ENCODE measurements around the gene GAL3ST2. TPM values are rescaled to one million over a fixed set of nuclear protein-coding genes. Genes with fewer than 3 reads are reported as not detected.
"Not testable (repeated sequence)": the region's sequence is repeated elsewhere in the genome, so short reads cannot be mapped to it uniquely, and the experiment has no call there.

The GAL3ST2 gene
- total RNA-seq, 3 donors from 2014 or later: 0.23 to 0.33 TPM; not detected in 1

DNA sequence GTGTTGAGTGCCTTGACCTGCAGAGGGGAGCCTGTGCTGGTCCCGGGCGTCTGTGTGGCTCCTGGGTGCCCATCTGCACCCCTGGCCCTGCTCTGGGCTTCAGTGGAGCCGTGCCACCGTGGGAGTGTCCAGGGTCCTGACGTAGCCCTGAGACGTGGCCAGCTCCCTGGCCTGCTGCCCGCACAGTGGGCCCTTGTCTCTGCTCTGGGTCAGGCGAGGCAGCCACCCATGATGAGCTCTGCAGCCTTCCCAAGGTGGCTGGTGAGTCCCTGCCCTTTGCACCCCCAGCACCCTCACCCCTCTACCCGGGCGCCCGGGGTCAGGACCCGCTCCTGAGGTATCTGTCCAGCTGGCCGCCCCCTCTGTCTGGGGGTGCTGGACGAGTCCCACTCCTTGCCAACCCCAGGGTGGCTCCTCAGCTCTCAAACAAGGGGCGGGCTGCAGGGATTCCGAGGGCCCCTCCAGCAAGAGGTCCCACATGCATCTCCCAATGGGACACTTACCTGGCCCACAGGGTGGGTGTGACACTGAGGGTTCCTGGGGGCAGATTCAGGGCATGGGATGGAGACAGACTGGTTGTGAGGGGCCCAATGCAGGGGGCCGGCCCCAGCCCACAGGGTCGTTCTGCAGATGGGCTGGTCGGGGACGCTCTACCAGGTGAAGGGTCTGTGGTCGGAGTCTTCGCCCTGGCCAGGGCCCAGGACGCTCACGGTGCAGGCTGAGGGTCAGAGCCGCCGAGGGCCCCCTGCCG, 34.8 kb downstream of the GAL3ST2 start:
- Mint-ChIP-seq H3K9me3 (no peaks in the 10 kb centered on the region), H3K27me3 (ENCODE audit: low read depth) (peaks cover 8% of the 10 kb centered on the region), H3K36me3 (ENCODE audit: insufficient read depth) (no peaks in the 10 kb centered on the region), H3K4me1 (ENCODE audit: low read depth) (peaks cover 2% of the 10 kb centered on the region), H3K4me3 (no peak overlapping the region)
- ATAC-seq (no peak), DNase-seq (no peak)

DNA sequence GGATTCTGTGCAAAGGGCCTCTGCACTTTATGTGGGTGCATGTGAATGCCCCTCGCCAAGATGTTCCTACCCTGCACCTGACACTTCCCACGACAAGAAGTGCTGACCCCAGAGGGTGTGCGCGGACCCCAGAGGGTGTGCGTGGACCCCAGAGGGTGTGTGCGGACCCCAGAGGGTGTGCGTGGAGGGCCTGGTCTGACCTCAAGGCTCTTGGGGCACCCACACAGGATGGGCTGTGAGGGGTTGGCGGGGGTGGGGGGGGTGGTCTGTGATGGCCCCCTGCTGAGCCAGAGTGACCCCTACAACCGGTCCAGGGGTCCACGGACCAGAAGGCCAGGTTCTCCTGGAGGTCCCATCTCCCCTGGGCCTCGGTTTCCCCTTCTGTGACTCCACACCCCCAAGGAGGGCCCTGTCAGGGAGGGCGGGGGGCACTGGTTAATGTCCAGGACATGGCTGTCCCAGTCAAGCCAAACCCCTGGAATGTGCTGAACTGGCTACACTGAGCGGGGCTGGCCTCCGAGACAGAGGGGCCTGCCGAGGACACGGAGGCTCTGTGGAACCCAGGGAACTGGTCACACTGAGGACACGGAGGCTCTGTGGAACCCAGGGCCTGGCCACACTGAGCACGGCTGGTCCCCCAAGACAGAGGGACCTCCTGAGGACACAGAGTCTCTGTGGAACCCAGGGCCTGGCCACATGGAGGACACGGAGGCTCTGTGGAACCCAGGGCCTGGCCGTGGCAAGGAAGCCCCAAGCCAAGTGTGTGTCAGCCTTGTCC, 35.5 kb downstream of the GAL3ST2 start:
- ATAC-seq: no peak
- DNase-seq: no peak
- no peaks in the 10 kb centered on the region for H3K9me3 Mint-ChIP-seq
- H3K36me3 Mint-ChIP-seq (ENCODE audit: insufficient read depth): no peaks in the 10 kb centered on the region
- H3K27me3 Mint-ChIP-seq (ENCODE audit: low read depth): peaks cover 8% of the 10 kb centered on the region
- H3K4me1 Mint-ChIP-seq (ENCODE audit: low read depth): peaks cover 2% of the 10 kb centered on the region
- no peak overlapping the region for H3K4me3 Mint-ChIP-seq

DNA sequence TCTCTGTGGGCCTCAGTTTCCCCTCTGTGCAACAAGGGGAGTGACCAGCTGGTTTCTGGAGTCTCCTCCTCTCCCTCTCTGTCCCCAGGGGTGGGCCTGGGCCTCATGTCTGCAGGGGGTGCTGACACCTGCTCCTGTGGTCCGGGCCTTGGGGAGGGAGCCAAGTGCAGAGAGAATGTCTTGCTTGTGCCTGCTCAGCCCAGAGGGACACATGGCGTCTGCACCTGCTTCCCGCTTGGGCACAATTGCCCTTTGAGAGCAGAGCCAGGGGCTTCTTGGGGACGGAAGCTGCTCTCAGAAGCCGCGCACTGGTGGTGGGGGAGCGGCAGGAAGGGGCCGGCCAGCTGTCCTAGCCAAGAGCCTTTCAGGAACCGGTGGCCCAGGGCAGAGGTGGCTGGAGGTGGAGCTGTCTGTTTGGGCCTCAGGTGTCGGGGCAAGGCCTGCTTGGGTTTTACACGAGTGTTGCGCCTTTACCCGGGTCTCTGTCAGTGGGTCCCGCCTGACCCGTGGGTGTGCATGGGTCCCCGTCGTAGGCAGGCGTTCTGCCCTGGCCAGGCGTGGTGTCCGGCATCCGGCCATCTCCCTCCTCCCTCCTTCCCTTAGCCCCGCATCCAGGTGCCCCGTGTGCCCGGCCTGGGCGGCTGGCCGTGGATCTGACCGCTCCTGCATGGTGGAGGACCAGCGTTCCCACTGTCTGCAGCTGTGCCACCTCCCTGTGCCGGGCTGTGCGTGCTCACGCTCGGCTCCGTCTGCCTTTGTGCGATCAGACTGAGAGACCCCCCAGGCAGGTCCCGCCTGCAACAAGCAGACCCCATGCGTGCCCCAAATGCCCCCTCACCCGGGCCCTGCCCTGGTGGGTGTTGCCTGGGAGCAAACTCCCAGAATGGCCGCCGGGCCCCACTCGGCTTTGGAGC, 36.4 kb downstream of the GAL3ST2 start:
- no peak for ATAC-seq
- no peaks in the 10 kb centered on the region for H3K9me3 Mint-ChIP-seq

DNA sequence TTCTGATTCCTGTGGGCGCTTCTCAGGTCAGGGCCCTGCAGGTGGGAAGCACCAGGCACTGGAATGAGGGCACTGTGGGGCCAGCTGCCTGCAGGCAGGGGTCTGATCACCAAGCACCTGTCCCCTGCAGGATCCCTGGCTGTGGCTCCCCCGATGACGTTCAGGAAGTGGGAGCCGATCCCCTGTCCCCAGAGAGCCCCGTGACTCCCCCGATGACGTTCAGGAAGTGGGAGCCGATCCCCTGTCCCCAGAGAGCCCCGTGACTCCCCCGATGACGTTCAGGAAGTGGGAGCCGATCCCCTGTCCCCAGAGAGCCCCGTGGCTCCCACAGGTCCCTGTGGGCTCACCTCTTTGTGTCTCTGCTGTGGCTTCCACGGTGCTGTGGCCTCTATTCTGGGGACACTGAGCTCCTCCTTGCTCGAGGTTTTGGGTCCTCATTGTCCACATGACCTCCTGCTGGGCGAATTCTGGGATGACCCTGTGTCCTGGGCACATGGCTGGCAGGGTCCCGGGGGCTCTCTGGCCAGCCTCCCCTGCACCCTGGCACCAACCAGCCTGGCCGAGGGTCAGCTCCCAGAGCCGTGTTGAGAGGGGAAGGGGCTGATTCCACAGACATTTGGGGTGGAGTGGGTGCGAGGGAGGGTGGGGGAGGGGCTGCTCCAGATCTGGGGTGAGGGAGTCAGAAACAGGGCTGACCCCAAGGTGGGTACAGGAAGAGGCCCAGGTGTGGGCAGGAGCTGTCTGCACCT, 37.2 kb downstream of the GAL3ST2 start:
- H3K4me1 Mint-ChIP-seq (ENCODE audit: low read depth): peaks cover 7% of the 10 kb centered on the region
- ATAC-seq (peak in 1 of 2 donors; percentile 30), DNase-seq (no peak)
- no peaks in the 10 kb centered on the region for H3K36me3 Mint-ChIP-seq (ENCODE audit: insufficient read depth)
- no peak overlapping the region for H3K4me3 Mint-ChIP-seq
- H3K27me3 Mint-ChIP-seq (ENCODE audit: low read depth): peaks cover 2% of the 10 kb centered on the region
- no peaks in the 10 kb centered on the region for H3K9me3 Mint-ChIP-seq

More for the DNA sequence above, 36.4 kb downstream of the GAL3ST2 start:
- Mint-ChIP-seq H3K36me3 (ENCODE audit: insufficient read depth) (no peaks in the 10 kb centered on the region), H3K4me3 (no peak overlapping the region), H3K27me3 (ENCODE audit: low read depth) (peaks cover 8% of the 10 kb centered on the region), H3K4me1 (ENCODE audit: low read depth) (peaks cover 7% of the 10 kb centered on the region)
- no peak for DNase-seq

DNA sequence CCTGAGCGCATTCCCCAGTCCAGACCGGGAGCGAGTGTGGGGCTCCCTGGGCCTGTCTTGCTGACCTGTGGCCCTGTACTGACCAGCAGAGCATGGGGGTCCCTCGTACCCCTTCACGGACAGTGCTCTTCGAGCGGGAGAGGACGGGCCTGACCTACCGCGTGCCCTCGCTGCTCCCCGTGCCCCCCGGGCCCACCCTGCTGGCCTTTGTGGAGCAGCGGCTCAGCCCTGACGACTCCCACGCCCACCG, 37.7 kb downstream of the GAL3ST2 start:
- peaks cover 2% of the 10 kb centered on the region for H3K27me3 Mint-ChIP-seq (ENCODE audit: low read depth)
- H3K4me3 Mint-ChIP-seq: no peak overlapping the region
- ATAC-seq (no peak), DNase-seq (no peak)
- no peaks in the 10 kb centered on the region for H3K9me3 Mint-ChIP-seq
- H3K36me3 Mint-ChIP-seq (ENCODE audit: insufficient read depth): no peaks in the 10 kb centered on the region
- H3K4me1 Mint-ChIP-seq (ENCODE audit: low read depth): peaks cover 7% of the 10 kb centered on the region

DNA sequence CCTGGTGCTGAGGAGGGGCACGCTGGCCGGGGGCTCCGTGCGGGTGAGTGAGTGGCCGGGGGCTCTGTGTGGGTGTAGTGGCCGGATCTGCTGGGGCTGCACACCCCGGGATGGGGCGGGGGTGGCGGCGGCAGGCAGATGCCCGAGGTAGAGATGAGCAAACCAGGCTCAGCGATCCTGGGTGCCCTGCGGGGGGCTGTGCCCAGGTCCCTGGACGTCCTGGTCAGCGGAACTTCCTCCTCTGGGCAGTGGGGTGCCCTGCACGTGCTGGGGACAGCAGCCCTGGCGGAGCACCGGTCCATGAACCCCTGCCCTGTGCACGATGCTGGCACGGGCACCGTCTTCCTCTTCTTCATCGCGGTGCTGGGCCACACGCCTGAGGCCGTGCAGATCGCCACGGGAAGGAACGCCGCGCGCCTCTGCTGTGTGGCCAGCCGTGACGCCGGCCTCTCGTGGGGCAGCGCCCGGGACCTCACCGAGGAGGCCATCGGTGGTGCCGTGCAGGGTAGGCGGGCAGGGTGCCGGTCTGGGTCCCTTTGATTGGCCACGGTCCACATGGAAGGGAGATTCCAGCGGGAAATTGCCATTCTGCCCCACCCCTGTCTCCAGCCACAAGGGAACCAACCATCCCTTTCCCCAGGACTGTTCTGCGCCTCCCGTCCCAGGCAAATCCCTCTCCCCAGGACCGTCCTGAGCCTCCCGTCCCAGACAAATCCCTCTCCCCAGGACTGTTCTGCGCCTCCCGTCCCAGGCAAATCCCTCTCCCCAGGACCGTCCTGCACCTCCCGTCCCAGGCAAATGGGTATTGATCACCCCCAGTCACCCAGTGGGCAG, 38.2 kb downstream of the GAL3ST2 start:
- Mint-ChIP-seq H3K4me1 (ENCODE audit: low read depth) (peaks cover 7% of the 10 kb centered on the region), H3K4me3 (no peak overlapping the region), H3K27me3 (ENCODE audit: low read depth) (peaks cover 2% of the 10 kb centered on the region), H3K9me3 (no peaks in the 10 kb centered on the region), H3K36me3 (ENCODE audit: insufficient read depth) (no peaks in the 10 kb centered on the region)
- ATAC-seq: no peak
- DNase-seq: no peak

DNA sequence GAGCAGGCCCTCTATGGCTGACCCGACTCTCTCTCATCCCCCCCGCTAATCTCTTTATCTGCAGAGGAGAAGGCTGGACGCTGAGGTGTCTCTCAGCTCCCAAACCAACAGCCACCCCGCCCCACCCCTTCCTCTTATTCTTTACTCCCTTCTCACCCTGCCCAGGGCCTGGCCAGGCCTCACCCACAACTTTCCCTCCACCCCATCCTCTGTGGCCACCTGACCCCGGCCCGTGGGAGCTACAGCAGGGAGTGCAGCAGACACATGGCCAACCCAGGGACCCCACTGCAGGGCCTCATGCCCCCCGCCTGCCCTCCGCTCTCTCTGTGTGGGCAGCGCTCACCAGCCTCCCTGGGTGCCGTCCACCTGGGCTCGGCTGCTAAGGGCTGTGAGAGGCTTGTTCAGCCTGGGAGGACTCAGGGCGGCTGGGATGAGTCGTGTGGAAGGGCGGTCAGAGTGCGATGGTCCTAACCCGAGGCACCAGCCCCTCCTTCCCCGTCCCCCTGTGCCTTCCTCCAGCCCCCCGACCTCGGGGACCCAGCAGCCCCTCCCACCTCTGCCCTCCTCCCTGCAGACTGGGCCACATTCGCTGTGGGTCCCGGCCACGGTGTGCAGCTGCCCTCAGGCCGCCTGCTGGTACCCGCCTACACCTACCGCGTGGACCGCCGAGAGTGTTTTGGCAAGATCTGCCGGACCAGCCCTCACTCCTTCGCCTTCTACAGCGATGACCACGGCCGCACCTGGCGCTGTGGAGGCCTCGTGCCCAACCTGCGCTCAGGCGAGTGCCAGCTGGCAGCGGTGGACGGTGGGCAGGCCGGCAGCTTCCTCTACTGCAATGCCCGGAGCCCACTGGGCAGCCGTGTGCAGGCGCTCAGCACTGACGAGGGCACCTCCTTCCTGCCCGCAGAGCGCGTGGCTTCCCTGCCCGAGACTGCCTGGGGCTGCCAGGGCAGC, 39.1 kb downstream of the GAL3ST2 start:
- H3K4me3 Mint-ChIP-seq: no peak overlapping the region
- H3K27me3 Mint-ChIP-seq (ENCODE audit: low read depth): peaks cover 2% of the 10 kb centered on the region
- no peaks in the 10 kb centered on the region for H3K9me3 Mint-ChIP-seq
- H3K36me3 Mint-ChIP-seq (ENCODE audit: insufficient read depth): no peaks in the 10 kb centered on the region
- DNase-seq (no peak), ATAC-seq (no peak)
- peaks cover 7% of the 10 kb centered on the region for H3K4me1 Mint-ChIP-seq (ENCODE audit: low read depth)

DNA sequence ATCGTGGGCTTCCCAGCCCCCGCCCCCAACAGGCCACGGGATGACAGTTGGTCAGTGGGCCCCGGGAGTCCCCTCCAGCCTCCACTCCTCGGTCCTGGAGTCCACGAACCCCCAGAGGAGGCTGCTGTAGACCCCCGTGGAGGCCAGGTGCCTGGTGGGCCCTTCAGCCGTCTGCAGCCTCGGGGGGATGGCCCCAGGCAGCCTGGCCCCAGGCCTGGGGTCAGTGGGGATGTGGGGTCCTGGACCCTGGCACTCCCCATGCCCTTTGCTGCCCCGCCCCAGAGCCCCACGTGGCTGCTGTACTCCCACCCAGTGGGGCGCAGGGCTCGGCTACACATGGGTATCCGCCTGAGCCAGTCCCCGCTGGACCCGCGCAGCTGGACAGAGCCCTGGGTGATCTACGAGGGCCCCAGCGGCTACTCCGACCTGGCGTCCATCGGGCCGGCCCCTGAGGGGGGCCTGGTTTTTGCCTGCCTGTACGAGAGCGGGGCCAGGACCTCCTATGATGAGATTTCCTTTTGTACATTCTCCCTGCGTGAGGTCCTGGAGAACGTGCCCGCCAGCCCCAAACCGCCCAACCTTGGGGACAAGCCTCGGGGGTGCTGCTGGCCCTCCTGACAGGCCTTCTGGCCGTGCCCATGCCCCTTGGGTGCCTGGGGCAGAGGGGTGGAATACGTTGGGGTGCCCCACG, 40.0 kb downstream of the GAL3ST2 start:
- Mint-ChIP-seq H3K36me3 (ENCODE audit: insufficient read depth) (no peaks in the 10 kb centered on the region), H3K9me3 (no peaks in the 10 kb centered on the region), H3K4me1 (ENCODE audit: low read depth) (peaks cover 7% of the 10 kb centered on the region), H3K4me3 (no peak overlapping the region), H3K27me3 (ENCODE audit: low read depth) (peaks cover 2% of the 10 kb centered on the region)
- DNase-seq (no peak), ATAC-seq (no peak)

DNA sequence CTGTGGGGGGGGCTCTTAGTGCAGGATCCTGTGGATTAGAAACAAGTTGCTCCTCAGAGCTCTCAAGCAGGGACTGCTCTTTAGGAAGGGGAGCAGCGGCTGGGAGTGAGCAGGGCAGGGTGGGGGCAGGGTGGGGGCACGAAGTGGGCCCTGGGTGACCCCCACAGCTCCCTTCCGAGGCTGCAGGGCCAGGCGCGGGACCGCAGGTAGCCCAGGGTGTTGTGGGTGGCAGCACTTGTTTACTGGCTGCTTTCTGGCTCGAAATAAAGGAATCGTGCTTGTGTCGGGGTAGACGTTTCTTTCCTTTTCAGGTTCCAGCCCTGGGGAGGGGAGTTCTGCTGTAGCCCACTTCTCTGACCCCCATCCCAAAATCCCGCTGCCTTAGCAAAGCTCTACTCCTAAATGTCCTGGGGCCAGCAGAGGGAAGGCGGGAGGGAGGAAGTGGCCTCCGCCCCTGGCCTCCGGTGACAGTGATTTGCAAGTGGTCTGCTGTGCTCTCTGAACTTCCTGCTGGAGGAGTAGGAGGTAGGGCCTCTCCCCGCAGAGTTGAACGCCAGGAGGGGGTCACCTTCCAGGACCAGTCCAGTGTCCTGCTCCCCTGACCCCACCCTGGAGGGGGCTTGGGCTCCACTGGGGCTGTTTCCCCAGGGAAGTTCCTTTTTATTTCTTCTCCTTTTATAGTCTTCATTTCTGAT, 40.7 kb downstream of the GAL3ST2 start:
- H3K4me1 Mint-ChIP-seq (ENCODE audit: low read depth): peaks cover 7% of the 10 kb centered on the region
- H3K4me3 Mint-ChIP-seq: no peak overlapping the region
- no peaks in the 10 kb centered on the region for H3K36me3 Mint-ChIP-seq (ENCODE audit: insufficient read depth)
- ATAC-seq (no peak), DNase-seq (no peak)
- peaks cover 2% of the 10 kb centered on the region for H3K27me3 Mint-ChIP-seq (ENCODE audit: low read depth)
- no peaks in the 10 kb centered on the region for H3K9me3 Mint-ChIP-seq

DNA sequence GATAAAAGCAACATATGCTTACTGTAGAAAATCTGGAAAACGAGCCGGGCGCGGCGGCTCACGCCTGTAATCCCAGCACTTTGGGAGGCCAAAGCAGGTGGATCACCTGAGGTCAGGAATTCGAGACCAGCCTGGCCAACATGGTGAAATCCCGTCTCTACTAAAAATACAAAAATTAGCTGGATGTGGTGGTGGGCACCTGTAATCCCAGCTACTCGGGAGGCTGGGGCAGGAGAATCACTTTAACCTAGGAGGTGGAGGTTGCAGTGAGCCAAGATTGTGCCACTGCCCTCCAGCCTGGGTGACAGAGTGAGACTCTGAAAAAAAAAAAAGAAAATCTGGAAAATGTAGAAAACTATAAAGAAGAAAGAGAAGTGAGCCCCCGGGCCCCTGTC, 41.2 kb downstream of the GAL3ST2 start:
- not testable (repeated sequence) for H3K27me3 Mint-ChIP-seq (ENCODE audit: low read depth); H3K4me1 Mint-ChIP-seq (ENCODE audit: low read depth); DNase-seq; H3K36me3 Mint-ChIP-seq (ENCODE audit: insufficient read depth); H3K4me3 Mint-ChIP-seq; ATAC-seq; H3K9me3 Mint-ChIP-seq

DNA sequence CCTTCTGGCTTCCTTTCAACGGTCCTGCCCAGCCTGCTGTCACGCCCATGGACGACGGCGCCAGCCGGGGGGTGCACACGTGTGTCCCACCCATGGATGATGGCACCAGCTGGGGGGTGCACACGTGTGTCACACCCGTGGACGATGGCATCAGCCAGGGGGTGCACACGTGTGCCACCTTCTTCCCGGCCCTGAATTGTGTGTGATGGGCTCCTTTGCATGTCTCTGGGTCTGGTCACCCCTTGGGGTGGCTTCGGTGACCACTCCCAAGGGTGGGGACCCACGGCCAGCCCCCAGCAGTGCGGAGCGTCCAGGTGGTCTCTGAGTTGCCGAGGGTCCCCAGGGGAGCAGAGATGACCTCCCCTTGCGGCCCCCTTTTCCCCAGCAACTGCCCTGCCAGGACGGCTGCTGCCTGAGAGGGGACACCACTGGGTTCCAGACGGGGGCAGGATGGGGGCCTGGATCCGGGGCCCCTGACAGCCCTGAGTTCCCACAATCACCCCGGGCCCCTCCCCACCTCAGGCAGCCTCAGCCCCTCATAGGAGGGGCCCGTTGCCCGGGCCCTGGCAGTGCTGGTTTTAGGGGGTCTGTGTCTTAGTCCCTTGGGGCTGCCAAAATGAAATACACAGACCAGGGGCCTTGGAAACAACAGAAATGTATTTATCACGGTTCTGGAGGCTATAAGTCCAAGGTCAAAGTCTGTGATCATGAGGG, 41.8 kb downstream of the GAL3ST2 start:
- Mint-ChIP-seq H3K9me3 (no peaks in the 10 kb centered on the region), H3K4me1 (ENCODE audit: low read depth) (peaks cover 7% of the 10 kb centered on the region), H3K4me3 (no peak overlapping the region), H3K36me3 (ENCODE audit: insufficient read depth) (no peaks in the 10 kb centered on the region), H3K27me3 (ENCODE audit: low read depth) (peaks cover 5% of the 10 kb centered on the region)
- DNase-seq (no peak), ATAC-seq (no peak)
